KMS-11 (cell line): ENCODE measurements around the gene ABCA4.

Source experiments
- H2AFZ ChIP-seq: fragments of 200-600 bp; sonication (generic); 2 replicates; pipeline ENCODE4 v1.6.1; 2016; ENCODE audit warnings: antibody characterized with exemption, mixed run types, low read depth
- H3K27ac ChIP-seq: fragments of 200-600 bp; sonication (generic); 2 replicates; pipeline ENCODE4 v1.6.1; 2016; ENCODE audit warnings: mild to moderate bottlenecking, mixed run types
- H3K27me3 ChIP-seq: fragments of 200-600 bp; sonication (generic); 2 replicates; pipeline ENCODE4 v1.6.1; 2017; ENCODE audit warnings: mild to moderate bottlenecking, low read depth, mixed run types, moderate library complexity; ENCODE audit not compliant: insufficient read depth
- H3K36me3 ChIP-seq: fragments of 200-600 bp; sonication (generic); 2 replicates; pipeline ENCODE4 v1.6.1; 2017; ENCODE audit warnings: mild to moderate bottlenecking, mixed run types; ENCODE audit not compliant: insufficient read depth
- H3K4me1 ChIP-seq: fragments of 200-600 bp; sonication (generic); 2 replicates; pipeline ENCODE4 v1.6.1; 2016; ENCODE audit warnings: mild to moderate bottlenecking, low read depth, mixed run types; ENCODE audit not compliant: poor library complexity, severe bottlenecking
- H3K4me2 ChIP-seq: fragments of 200-600 bp; sonication (generic); 2 replicates; pipeline ENCODE4 v1.7.0; 2016; ENCODE audit warnings: mild to moderate bottlenecking, mixed run types
- H3K4me3 ChIP-seq: fragments of 200-600 bp; sonication (generic); IDR thresholded peaks from 2 replicates; pipeline ENCODE4 v1.6.1; 2017; ENCODE audit warnings: low read depth, low read length, mixed read lengths; ENCODE audit not compliant: insufficient read depth
- H3K79me2 ChIP-seq: fragments of 200-600 bp; sonication (generic); 2 replicates; pipeline ENCODE4 v1.6.1; 2016; ENCODE audit warnings: low read depth, mixed run types; ENCODE audit not compliant: insufficient read depth
- H3K9ac ChIP-seq: fragments of 200-600 bp; sonication (generic); 2 replicates; pipeline ENCODE4 v1.6.1; 2016; ENCODE audit warnings: mild to moderate bottlenecking, mixed run types
- H4K20me1 ChIP-seq: fragments of 200-600 bp; sonication (generic); 2 replicates; pipeline ENCODE4 v1.6.1; 2016; ENCODE audit warnings: mild to moderate bottlenecking, mixed run types; ENCODE audit not compliant: insufficient read depth
- CTCF ChIP-seq: fragments of 200-600 bp; sonication (generic); conservative IDR thresholded peaks from 2 replicates; pipeline ENCODE4 v1.6.1; 2017; ENCODE audit warnings: low read depth, mild to moderate bottlenecking, antibody characterized with exemption, low read length, moderate library complexity, mixed read lengths

ABCA4 gene

GRCh38 chr1:93980320-93981273, 140.4 kb downstream of the ABCA4 start:
- Histone ChIP-seq H3K79me2 (no peaks in the 10 kb centered on the region), H3K4me3 (no peak overlapping the region), H2AFZ (no peak overlapping the region), H3K27me3 (no peaks in the 10 kb centered on the region), H3K27ac (no peak overlapping the region), H3K4me1 (no peaks in the 10 kb centered on the region), H3K4me2 (no peak overlapping the region), H3K36me3 (no peaks in the 10 kb centered on the region), H4K20me1 (no peaks in the 10 kb centered on the region), H3K9ac (no peak overlapping the region)
- TF ChIP-seq CTCF: no peak

- Histone ChIP-seq H3K4me2 (no peak overlapping the region), H3K4me1 (no peaks in the 10 kb centered on the region), H3K79me2 (no peaks in the 10 kb centered on the region), H3K27ac (no peak overlapping the region), H3K36me3 (no peaks in the 10 kb centered on the region), H3K4me3 (no peak overlapping the region), H3K27me3 (no peaks in the 10 kb centered on the region), H3K9ac (no peak overlapping the region), H4K20me1 (no peaks in the 10 kb centered on the region), H2AFZ (no peak overlapping the region)
- no peak for TF ChIP-seq CTCF
These were observed 141.1 kb downstream of the ABCA4 start for GRCh38 chr1:93979718-93980319.

- Histone ChIP-seq H3K27me3 (no peaks in the 10 kb centered on the region), H3K4me1 (no peaks in the 10 kb centered on the region), H3K36me3 (no peaks in the 10 kb centered on the region), H2AFZ (no peak overlapping the region), H3K4me3 (no peak overlapping the region), H3K27ac (no peak overlapping the region), H3K4me2 (no peak overlapping the region), H4K20me1 (no peaks in the 10 kb centered on the region), H3K79me2 (no peaks in the 10 kb centered on the region), H3K9ac (no peak overlapping the region)
- no peak for TF ChIP-seq CTCF
These were observed 141.8 kb downstream of the ABCA4 start for GRCh38 chr1:93979040-93979717.

- Histone ChIP-seq H3K36me3 (no peaks in the 10 kb centered on the region), H3K4me3 (no peak overlapping the region), H3K4me1 (no peaks in the 10 kb centered on the region), H3K9ac (no peak overlapping the region), H3K27ac (no peak overlapping the region), H3K4me2 (no peak overlapping the region), H3K79me2 (no peaks in the 10 kb centered on the region), H3K27me3 (no peaks in the 10 kb centered on the region), H4K20me1 (no peaks in the 10 kb centered on the region), H2AFZ (no peak overlapping the region)
- TF ChIP-seq CTCF: no peak
These were observed 143.4 kb downstream of the ABCA4 start for GRCh38 chr1:93977598-93977945.
